NCI-H748 (cell line): ENCODE data around the gene SKOR2.

Experiments
- DNase-seq: peaks from one replicate; lab custom pipeline; 2025; ENCODE audit not compliant: unreplicated experiment; lab: John Stamatoyannopoulos, UW

SKOR2 gene, protein sequence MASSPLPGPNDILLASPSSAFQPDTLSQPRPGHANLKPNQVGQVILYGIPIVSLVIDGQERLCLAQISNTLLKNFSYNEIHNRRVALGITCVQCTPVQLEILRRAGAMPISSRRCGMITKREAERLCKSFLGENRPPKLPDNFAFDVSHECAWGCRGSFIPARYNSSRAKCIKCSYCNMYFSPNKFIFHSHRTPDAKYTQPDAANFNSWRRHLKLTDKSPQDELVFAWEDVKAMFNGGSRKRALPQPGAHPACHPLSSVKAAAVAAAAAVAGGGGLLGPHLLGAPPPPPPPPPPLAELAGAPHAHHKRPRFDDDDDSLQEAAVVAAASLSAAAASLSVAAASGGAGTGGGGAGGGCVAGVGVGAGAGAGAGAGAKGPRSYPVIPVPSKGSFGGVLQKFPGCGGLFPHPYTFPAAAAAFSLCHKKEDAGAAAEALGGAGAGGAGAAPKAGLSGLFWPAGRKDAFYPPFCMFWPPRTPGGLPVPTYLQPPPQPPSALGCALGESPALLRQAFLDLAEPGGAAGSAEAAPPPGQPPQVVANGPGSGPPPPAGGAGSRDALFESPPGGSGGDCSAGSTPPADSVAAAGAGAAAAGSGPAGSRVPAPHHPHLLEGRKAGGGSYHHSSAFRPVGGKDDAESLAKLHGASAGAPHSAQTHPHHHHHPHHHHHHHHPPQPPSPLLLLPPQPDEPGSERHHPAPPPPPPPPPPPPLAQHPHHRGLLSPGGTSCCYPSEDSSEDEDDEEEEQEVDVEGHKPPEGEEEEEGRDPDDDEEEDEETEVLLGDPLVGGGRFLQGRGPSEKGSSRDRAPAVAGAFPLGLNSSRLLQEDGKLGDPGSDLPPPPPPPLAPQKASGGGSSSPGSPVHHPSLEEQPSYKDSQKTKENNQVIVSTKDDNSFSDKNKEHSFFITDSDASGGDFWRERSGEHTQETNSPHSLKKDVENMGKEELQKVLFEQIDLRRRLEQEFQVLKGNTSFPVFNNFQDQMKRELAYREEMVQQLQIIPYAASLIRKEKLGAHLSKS

DNA sequence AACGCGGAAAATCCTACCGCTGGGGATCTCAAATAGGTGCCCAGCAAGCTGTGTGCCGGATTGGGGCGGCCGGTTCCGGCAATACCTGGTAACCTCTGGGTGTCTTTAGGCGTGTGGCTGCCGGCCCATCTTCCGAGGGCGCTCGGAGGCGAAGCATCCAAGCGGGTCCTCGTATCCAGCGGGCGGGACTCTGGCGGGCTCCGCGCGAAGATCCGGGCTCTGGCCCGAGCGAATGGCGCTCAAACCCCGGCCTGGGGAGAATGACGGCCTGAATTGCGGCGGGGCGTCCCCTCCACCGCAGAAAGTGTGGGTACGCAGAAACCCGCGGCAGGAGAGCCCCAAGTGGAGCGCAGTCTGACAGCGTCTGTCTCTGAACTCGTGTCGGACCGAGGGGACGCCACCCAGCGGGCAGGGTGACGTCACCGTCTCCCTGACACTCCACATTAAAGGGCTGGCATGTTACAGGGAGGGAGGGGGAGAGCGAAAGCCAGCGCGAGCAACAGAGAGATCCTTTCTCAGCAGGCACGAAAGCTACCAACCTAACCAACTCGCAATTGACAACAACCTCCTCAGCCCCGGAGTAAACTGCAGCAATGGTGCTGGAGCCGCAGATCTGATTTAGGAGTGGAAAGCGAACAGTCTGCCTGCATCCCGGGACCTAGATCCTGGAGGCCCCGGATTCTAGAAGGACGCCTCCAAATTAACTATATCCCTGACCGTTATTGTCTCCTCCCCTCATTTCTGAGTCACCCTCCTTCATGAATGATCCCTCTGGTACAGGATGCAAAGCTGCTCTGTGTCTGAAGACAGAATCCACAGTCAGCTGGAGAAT lies at the start of gene SKOR2:
Gene SKOR2 (minus strand): TSS at position 372 of the 832 bp plus-strand sequence. CDS start 2,477 bp downstream, outside the sequence.
- no peak for DNase-seq

DNA sequence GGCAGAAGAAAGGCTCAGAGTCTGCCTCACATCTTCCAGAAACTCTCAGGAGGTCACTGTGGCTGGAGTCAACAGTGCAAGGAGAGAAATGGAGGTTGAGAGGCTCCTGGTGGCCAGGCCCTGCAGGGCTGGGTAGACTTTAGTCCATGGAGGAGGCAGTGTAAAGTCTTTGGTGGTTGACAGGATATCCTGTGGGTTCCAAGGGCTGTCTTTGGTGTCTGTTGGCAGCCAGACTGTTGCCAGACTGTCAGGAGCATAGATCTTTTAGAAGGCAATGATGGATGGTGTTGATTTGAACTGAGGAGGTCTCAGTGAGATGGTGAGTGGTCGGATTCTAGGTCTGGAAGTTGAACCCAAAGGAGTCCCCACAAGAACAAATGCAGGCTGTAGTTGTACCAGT lies 45.0 kb upstream of the SKOR2 start:
- no peak for DNase-seq

DNA sequence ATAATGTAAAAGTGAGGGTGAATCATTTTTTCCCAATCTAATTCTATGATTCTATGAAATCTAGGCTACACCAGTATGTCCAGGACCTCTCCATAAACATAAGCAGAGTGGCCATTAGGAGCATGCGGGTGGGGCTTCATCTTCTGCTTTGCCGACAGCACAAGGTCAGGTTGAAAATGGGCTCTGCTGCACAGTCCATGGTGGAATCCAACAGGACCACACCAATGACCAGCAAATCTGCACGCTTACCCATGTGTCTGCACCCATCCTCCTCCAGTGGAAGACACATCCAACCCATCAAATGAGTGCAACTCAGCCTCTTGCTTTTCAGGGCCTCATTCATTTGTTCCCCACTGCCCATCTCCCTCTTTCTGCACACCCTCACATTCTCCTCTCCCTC lies 43.3 kb upstream of the SKOR2 start:
- DNase-seq: no peak

DNA sequence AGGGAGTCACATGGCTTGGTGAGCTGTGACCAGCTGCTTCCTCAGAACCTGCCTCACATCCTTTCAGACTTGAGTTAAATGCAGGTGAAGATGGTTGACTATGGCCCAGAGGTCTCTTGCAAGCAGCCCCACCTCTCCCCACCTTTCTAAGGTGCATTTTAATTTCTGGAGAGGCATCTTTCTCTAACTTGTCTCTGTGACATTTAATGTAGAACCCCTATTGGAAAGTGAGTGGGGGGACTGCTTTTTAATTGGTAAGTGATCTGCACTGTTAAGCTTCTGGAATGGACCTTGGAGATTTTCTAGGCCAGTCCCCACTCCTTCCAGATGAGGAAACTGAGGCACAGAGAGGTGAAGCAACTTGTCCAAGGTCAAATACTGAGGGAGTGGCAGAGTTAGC lies 37.3 kb upstream of the SKOR2 start:
- no peak for DNase-seq

DNA sequence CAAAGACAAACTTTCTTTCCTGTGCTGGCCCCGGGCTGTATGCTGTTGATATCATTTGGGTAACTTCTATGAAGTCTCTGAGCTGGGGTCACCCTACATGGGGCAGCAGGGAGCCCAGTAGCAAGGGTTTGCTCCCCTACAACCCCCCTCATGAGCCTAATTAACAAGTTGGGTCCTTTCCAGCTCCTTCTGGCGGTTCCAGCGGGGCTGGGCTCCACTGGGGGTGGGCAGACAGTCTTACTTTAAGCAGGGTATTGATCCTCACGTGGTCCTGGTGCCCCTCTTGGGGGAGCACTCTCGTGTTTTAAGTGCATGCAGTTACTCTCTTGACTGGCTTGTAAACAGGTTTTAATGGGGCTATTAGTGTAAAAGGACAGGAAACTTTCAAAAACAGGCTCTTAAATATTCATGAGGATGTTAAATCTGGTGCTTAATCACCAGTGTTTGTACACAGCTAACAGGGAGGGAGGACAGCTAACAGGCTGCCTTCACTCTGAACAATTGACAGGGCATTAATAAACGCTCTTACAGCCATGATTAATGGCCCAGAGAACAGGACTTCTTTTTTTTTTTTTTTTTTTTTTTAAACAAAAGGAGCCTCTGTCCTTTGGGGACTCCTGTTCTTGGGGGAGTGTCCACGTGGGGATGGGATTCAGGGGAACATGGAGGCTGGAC lies 36.6 kb upstream of the SKOR2 start:
- no peak for DNase-seq

DNA sequence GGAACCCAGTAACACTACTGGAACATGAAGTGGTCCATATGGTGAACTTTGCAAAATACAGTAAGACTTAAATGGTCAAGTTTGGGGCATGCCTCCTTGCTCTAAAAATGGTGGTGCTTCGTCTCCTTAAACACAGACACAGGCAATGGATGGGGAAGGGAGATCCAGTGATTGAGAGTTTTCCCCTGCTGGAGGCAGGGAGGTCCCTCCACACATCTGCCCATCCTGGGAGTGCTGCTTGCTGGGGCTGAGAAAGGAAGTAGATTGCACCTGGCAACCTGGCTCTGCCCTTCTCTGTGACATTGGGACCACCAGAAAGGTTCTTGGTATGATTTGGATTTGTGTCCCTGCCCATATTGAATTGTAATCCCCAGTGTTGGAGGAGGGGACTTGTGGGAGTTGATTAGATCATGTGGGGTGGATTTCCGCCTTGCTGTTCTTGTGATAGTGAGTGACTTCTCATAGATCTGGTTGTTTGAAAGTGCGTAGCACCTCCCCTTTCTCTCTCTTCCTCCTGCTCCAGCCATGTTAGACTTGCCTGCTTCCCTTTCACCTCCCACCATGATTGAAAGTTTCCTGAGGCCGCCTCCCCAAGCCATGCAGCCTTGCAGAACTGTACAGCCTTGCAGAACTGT lies 35.4 kb upstream of the SKOR2 start:
- DNase-seq: no peak

DNA sequence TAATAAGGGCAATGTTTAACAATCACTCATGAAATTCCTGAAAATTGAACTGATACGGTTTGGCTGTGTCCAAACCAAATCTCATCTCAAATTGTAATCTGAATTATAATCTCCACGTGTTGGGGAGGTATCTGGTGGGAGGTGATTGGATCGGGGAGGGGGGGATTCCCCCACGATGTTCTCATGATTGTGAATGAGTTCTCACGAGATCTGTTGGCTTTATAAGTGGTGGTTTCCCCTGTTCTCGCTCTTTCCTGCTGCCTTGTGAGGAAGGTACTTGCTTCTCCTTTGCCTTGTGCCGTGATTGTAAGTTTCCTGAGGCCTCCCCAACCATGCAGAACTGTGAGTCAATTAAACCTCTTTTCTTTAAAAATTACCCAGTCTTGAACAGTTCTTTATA lies 34.0 kb upstream of the SKOR2 start:
- no peak for DNase-seq

DNA sequence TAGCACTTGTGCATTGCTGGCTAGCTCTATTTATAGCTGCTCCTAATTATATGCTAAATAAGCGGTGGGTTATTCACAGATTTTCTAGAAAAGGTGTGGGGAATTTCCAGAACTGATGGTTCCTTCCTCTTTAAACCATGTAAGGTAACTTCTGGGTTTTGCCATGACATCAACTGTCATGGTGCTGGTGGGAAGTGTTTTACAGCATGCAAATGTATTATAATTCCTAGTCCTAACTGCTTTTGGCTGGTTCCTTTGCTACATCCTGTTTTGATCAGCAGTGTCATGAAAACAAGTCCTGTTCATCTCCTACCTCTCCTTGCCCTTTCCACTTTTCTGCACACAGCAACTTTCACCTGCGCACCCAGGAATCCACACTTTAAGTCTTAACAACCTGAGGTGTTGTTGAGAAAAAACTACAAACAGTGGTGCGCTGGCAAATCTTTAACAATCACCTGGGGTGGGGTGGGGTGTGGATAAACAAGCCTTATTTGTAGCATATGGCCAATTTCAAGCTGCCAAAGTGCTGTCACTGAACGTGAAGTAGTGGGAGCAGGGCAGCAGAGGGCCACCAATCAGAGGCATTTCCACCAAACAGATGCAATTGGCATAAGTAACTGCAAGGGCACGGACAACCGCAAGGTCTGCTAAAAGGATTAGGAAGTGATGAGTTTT lies 33.4 kb upstream of the SKOR2 start:
- no peak for DNase-seq

DNA sequence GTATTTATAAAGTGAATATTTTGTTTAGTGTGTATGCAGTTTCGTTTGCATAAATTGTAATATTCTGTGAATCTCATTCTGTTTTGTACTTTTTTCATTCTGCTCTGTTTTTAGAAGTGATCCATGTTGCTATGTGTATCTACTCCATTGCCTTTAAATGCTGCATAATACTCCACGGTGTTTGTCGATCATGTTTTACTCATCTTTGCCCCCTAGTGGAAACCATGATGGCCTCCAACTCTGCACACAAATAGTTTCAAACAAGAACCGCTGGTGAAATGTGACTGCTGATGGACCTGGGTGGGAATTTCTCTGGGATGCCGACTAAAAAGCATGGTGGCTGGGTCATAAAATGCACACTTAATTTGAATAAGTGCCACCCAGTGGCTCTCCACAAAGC lies 32.0 kb upstream of the SKOR2 start:
- peak; percentile 62 for DNase-seq

DNA sequence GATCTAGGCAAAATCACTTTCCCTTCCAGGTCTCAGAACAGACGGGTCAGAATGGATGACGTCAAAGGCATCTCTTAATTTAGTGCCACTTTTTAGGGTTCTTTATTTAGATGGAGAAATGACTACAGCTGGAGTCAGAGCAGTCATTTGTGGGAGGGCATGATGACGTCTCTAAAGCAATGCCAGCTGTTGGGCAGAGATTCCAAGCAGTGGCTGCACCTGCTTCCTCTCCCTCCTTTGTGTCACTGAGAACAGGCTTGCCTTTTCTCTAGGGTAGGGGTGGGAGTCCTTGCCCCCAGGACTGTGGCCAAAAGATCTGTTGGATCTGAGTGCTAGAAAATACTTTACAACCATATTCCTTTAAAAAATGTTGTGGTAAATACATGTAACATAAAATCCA lies 28.7 kb upstream of the SKOR2 start:
- DNase-seq: peak; percentile 22

DNA sequence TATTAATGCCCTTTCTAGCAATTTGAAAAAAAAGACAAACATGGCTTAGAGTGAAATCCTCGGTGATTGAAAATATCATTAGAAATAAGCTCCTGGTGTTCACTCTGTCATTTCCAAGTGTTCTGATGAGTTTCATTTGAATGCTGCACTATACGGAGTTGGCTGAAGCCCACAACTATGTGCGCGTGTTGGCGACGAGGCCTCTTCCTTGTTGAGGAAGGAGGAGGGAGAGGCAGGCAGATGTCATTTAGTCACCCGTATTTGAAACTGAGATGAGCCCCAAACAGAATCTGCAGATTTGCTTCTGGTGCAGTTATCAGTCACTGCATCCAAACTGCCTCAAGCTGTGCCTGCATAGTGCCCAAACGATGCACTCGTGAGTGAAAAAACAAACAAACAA lies 23.5 kb upstream of the SKOR2 start:
- DNase-seq: no peak

DNA sequence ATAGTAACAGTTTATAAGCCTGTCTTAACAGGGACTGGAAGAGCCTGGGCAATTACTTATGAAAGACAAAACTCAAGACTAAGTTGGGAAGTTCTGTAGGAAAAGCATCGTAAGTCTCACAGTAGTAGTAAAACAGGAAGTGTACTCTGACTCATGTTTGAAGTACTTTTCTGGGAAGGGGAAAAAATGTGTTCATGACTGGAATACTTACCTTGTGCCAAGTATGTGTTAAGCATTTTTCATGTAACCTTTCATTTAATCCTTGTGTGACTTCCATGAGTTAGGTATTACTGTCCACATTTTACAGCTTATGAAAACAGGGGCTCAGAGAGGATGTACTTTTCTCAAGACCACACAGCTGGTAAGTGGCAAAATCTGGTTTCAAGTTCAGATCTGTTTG lies 13.7 kb upstream of the SKOR2 start:
- no peak for DNase-seq

DNA sequence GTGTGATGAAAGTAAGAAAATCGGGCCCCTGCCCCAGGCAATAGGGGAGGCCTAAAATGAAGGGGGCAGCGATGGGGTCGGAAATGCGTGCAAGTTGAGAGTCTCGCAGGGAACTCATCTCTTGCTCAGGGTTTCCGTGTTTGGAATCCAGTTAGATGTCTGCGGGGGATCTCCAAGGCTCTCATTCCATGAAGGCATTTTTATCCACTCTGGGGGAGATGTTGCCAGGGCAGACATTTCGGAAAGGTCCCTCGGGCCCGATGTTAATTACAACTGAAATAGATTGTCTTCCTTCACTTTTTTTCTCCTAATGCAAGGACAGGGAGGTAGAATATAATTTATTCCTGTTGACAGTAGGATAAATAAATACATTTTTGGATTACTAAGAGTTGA lies 12.8 kb upstream of the SKOR2 start:
- DNase-seq: no peak

DNA sequence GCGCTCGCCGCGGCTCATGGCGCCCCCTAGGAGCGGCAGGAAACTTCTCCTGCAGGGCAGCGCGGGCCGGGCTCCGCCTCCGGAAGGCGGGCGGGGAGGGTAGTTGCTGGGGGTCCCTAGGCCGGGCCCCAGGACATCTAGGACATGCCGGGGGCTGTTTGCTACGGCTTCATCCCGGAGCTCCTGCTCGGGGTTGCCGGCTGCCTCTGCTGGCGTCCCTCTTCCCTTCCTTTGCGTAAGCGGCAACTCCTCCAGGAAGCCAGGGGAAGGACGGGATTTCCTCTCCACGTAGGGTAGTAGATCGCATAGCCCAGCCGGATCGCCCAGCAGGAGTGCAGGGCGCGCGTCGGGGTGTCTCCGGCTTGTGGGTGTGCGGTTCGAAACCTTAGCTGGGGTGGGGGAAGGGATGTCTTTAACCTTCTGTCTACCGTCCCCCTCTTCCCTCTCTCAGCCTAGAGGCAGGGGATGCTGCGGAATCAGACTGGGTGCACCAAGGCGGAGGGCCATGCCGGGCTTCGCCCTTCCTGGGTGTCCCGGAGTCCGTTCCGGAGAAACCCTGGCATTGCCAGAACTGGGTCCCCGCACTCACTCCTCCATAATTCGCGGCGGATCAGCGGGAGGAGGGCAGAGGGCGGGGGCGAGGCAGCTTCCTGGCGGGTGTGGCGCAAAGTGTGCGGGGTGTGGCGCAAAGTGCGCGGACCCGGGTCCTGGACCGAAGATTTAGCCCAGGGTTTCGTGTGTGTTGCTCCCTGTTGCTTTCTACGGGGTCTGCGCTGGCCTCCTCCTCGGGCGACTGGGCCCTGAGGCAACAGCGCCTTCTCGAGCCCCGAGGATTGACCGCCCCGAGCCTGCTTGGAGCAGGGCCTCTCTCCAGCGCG lies 12.2 kb upstream of the SKOR2 start:
- DNase-seq: no peak

DNA sequence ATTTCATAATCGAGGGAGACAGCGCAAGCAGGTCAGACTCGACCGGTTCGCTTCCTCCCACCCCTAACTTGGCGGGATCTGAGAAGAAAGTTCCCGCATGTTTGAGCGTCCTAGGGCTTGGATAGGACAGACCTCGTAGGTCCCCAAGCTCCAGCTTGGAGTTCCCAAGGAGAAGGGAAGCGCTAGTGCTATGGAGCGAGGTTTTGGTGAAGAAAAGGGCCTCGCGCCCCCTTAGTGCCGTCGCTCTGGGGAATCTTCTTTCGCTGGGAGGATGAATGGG lies 11.6 kb upstream of the SKOR2 start:
- no peak for DNase-seq

DNA sequence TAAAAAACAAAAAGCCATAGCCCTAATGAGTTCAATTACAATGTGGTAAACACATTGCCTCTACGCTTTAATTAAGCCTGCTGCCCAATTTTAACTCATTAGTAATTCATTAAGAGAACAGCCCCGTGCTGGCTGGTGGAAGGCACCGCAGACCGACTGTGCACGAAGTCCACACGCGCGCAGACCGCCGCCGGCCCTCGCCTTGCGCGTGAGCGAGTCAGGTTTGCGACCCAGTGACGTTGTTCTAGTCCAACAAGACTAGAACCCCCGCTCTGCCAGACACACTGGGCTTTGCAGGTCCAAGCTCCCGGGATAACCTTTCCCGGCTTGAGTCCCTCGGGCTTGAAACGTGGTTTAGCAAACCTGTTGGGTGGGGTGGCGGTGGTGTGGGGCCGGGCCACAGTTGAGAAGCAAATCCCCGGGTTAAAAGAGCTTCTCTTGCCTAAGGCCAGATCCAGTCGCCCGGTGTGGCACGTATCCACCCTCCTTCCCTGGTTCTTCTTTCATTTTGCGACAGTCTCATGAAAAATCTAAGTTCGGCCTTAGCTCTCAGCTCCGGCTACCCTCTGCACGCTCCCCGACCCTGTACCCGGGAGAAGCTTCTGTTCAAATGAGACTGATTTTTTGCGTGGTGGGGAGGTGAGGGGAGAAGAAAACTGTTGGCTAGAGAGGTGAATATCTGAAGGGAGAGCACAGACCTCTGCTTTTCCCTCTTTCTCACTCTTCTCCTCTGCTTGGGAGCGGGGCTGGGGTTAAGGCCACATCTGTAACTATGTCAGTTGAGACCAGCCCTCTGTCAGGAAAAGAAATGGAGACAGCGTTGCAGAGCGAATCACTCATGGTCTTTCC lies 11.1 kb upstream of the SKOR2 start:
- DNase-seq: no peak

DNA sequence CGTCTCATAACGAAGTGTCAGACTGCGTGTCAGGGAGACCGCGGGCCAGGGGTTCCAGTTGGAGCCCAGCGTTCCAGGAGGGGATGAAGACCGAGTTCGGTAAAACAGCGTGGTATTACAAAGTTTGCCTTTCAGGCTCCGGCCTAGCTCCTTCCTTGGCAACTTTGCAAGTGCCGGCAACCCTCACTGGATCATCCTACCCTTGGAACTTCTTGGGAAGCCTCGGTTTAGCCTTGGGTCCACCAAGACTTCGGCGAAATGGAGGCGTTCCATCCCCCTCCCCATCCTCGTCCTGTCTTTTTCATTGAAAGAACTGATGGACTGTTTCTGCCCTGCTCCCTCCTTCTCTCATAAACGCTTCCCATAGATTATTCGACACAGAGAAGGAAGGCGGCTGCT lies 10.4 kb upstream of the SKOR2 start:
- DNase-seq: no peak
